Suprapubic skin (tissue), 4 donors: ENCODE data around the gene BHMT2.

Experiments used
- EP300 ChIP-seq: sonication (generic); formaldehyde crosslinking; IDR thresholded peaks from one replicate; pipeline ENCODE4 v1.6.1; 2017; ENCODE audit warnings: antibody characterized with exemption
- POLR2A ChIP-seq, 2 donors: fragments of 450-650 bp; IDR thresholded peaks; one replicate each; pipeline ENCODE4 v1.6.1; 2017; ENCODE audit warnings: antibody characterized with exemption in 2 of 2, mild to moderate bottlenecking in 2 of 2, moderate library complexity in 2 of 2
- POLR2AphosphoS5 ChIP-seq, 3 donors: sonication (generic); formaldehyde crosslinking; IDR thresholded peaks; one replicate each; pipeline ENCODE4 v1.6.1; 2017; ENCODE audit warnings: antibody characterized with exemption in 3 of 3
- TF ChIP-seq, protein P1 (sequence below), 2 donors: fragments of 200-600 bp in 1 of 2; fragments of 450-650 bp in 1 of 2; sonication (generic) in 1 of 2; IDR thresholded peaks; one replicate each; pipeline ENCODE4 v1.5.1; 2016 to 2019; ENCODE audit warnings: antibody characterized with exemption in 2 of 2, mild to moderate bottlenecking in 1 of 2, moderate library complexity in 1 of 2

DNA sequence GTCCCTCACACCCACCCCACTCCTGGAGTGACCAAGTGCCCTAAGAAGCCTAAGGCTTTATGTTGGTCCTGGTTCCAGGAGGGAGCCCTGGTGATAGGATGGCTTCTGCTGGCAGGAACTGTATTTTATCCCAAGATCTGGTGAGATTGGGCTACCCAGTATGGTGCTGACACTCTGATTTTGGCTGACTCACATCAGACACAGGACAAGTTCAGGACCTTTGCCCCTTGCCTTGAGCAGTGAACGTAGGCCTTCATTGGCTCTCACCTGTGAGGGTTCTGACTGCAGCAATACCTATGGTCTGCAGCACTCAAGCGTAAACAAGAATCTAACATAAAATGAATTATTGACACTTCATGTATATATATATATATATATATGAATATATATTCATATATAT is 67.1 kb downstream of the BHMT2 start:
- TF ChIP-seq EP300 (no peak), POLR2A (IDR thresholded peaks at IDR 0.05) (no peak), POLR2AphosphoS5 (IDR thresholded peaks at IDR 0.05) (no peak)
- TF ChIP-seq, protein P1, sequence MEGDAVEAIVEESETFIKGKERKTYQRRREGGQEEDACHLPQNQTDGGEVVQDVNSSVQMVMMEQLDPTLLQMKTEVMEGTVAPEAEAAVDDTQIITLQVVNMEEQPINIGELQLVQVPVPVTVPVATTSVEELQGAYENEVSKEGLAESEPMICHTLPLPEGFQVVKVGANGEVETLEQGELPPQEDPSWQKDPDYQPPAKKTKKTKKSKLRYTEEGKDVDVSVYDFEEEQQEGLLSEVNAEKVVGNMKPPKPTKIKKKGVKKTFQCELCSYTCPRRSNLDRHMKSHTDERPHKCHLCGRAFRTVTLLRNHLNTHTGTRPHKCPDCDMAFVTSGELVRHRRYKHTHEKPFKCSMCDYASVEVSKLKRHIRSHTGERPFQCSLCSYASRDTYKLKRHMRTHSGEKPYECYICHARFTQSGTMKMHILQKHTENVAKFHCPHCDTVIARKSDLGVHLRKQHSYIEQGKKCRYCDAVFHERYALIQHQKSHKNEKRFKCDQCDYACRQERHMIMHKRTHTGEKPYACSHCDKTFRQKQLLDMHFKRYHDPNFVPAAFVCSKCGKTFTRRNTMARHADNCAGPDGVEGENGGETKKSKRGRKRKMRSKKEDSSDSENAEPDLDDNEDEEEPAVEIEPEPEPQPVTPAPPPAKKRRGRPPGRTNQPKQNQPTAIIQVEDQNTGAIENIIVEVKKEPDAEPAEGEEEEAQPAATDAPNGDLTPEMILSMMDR (IDR thresholded peaks at IDR 0.05) = no peak
